OCI-LY3 (cell line): ENCODE results near the gene CTNNBL1.

ENCODE experiments used
- H2AFZ ChIP-seq: fragments of 200-600, 300-600 bp; shearing (Covaris generic); 2 replicates; pipeline ENCODE4 v1.6.0; 2014; ENCODE audit warnings: antibody characterized with exemption, low read depth, low read length
- H3K27ac ChIP-seq: fragments of 200-600, 300-600 bp; sonication (generic); 2 replicates; pipeline ENCODE4 v1.5.1; 2014; ENCODE audit warnings: mild to moderate bottlenecking, low read length, moderate library complexity, mixed read lengths
- H3K27me3 ChIP-seq: fragments of 200-600, 300-600 bp; sonication (generic); 2 replicates; pipeline ENCODE4 v1.6.1; 2014; ENCODE audit warnings: low read depth, low read length, mixed read lengths
- H3K36me3 ChIP-seq: fragments of 200-600, 300-600 bp; sonication (generic); replicated peaks from 2 replicates; pipeline ENCODE3; 2014; ENCODE audit warnings: low read depth, low read length, mixed read lengths
- H3K4me1 ChIP-seq: fragments of 300-600, 200-600 bp; sonication (generic); 2 replicates; pipeline ENCODE4 v1.6.1; 2014; ENCODE audit warnings: low read length, mixed read lengths
- H3K4me2 ChIP-seq: fragments of 200-600, 300-600 bp; sonication (generic); 2 replicates; pipeline ENCODE4 v1.6.1; 2014; ENCODE audit warnings: low read length, mixed read lengths
- H3K4me3 ChIP-seq: fragments of 300-600, 200-600 bp; sonication (generic); 2 replicates; pipeline ENCODE4 v1.5.1; 2014; ENCODE audit warnings: antibody characterized with exemption, mild to moderate bottlenecking, low read length, moderate library complexity
- H3K79me2 ChIP-seq: fragments of 300-600, 200-600 bp; shearing (Covaris generic); 2 replicates; pipeline ENCODE4 v1.6.1; 2014; ENCODE audit warnings: mild to moderate bottlenecking, low read length, mixed read lengths
- H3K9ac ChIP-seq: fragments of 300-600, 200-600 bp; shearing (Covaris generic); 2 replicates; pipeline ENCODE4 v1.6.0; 2014; ENCODE audit warnings: mild to moderate bottlenecking, low read length, moderate library complexity
- H3K9me3 ChIP-seq: fragments of 200-600, 300-600 bp; shearing (Covaris generic); 2 replicates; pipeline ENCODE4 v1.6.1; 2014; ENCODE audit warnings: low read length, mixed read lengths; ENCODE audit not compliant: insufficient read depth
- H4K20me1 ChIP-seq: fragments of 200-600, 300-600 bp; sonication (generic); 2 replicates; pipeline ENCODE4 v1.6.1; 2016; ENCODE audit warnings: low read length, mixed read lengths; ENCODE audit not compliant: insufficient read depth
- CTCF ChIP-seq: fragments of 200-600, 300-600 bp; sonication (generic); IDR thresholded peaks from 2 replicates; pipeline ENCODE4 v1.5.1; 2014; ENCODE audit warnings: antibody characterized with exemption, low read length, low read depth
- EZH2phosphoT487 ChIP-seq: fragments of 200-600 bp; shearing (Covaris generic); IDR thresholded peaks from 2 replicates; pipeline ENCODE4 v1.6.1; 2018; ENCODE audit warnings: antibody characterized with exemption, mixed run types, low read depth

The CTNNBL1 gene

DNA sequence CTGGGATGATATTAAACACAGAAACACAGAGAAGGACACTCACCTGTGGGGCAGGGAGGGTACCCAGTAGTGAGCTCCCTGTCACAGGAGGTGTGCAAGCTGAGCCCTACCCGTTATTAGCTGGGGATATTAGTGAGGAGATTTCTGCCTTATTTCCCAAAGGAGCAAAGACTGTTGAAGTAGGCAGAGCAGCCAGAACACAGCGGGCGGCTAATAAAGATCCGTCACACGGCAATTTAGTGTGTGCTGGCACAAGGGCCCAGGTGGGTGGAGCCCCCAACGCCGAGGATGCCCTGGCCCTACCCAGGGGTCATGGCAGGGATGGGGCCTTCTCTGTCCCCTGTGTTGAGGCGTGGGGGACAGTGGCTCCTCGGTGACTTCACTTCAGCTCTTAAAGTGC, 217.4 kb downstream of the CTNNBL1 start:
- Histone ChIP-seq H3K36me3 (no peaks in the 10 kb centered on the region), H3K4me1 (peaks cover 39% of the 10 kb centered on the region), H3K9ac (no peak overlapping the region), H3K79me2 (no peaks in the 10 kb centered on the region), H4K20me1 (no peaks in the 10 kb centered on the region), H2AFZ (peak overlapping the region; percentile 52; the same call in 1 of the 2 replicates), H3K9me3 (no peaks in the 10 kb centered on the region), H3K4me2 (peak overlapping the region; percentile 74; the same call in 1 of the 2 replicates), H3K27ac (no peak overlapping the region), H3K4me3 (no peak overlapping the region), H3K27me3 (no peaks in the 10 kb centered on the region)
- TF ChIP-seq EZH2phosphoT487 (no peak), CTCF (no peak)

- no peaks in the 10 kb centered on the region for H3K9me3 ChIP-seq
- no peak for TF ChIP-seq EZH2phosphoT487
- TF ChIP-seq CTCF: peak; percentile 30
- 0 out of 2 replicates have a peak overlapping the region, but pooled peaks have one; percentile 1 for H3K27ac ChIP-seq
Observed at GRCh38 chr20:37911838-37912281, 218.0 kb downstream of the CTNNBL1 start.

GRCh38 chr20:37912874-37913273, 219.0 kb downstream of the CTNNBL1 start:
- Histone ChIP-seq H3K4me3 (peak overlapping the region; percentile 57; the same call in 1 of the 2 replicates), H3K27ac (no peak overlapping the region), H3K27me3 (no peaks in the 10 kb centered on the region), H3K9ac (peak overlapping the region; percentile 44; the same call in 1 of the 2 replicates), H3K4me2 (peak overlapping the region; percentile 74), H3K4me1 (peaks cover 39% of the 10 kb centered on the region), H4K20me1 (no peaks in the 10 kb centered on the region), H2AFZ (no peak overlapping the region), H3K79me2 (no peaks in the 10 kb centered on the region), H3K9me3 (no peaks in the 10 kb centered on the region), H3K36me3 (no peaks in the 10 kb centered on the region)
- TF ChIP-seq EZH2phosphoT487: no peak
- no peak for TF ChIP-seq CTCF

More at GRCh38 chr20:37911838-37912281, 218.0 kb downstream of the CTNNBL1 start:
- Histone ChIP-seq H4K20me1 (no peaks in the 10 kb centered on the region), H3K27me3 (no peaks in the 10 kb centered on the region), H3K4me2 (peak overlapping the region; percentile 74), H3K9ac (peak overlapping the region; percentile 44), H3K36me3 (no peaks in the 10 kb centered on the region), H3K4me3 (peak overlapping the region; percentile 57), H3K4me1 (peaks cover 39% of the 10 kb centered on the region), H3K79me2 (no peaks in the 10 kb centered on the region), H2AFZ (peak overlapping the region; percentile 52)

DNA sequence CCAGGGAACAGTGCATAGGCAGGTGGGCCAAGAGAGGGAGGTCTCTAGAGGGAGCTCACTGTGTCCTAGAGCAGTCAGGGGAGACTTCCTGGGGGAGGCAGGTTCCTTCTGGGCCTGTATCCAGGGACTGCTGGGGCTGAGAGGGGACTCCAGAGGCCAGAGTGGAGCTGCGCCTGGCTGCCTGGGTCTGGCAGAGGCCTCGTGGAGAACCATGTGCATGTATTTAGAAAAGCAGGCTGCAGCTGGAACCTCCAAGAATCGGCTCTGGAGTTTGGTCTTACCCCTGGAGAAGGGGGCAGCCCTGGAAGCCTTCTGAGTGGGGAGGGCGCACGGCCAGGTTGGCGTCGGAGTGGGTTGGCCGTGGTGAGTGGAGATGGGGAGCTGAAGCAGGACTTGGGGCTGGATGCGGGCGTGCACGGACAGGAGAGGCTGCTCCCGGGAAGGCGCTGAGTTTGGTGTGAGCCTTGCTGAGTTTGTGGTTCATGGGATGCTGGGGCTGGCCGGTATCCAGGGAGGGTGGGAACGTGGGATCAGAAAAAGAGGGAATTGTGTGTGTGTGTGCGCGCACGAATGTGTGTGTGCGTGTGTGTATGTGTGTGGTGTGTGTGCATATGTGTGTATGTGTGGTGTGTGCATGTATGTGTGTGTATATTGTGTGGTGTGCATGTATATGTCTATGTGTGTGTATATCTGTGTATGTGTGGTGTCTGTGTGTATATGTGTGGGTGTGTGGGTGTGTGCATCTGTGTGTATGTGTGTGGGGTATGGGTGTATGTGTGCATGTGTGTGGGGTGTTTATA, 219.9 kb downstream of the CTNNBL1 start:
- Histone ChIP-seq H2AFZ (no peak overlapping the region), H3K4me1 (peaks cover 40% of the 10 kb centered on the region), H3K27ac (no peak overlapping the region), H3K79me2 (no peaks in the 10 kb centered on the region), H4K20me1 (no peaks in the 10 kb centered on the region), H3K36me3 (no peaks in the 10 kb centered on the region), H3K4me2 (no peak overlapping the region), H3K4me3 (no peak overlapping the region), H3K9ac (no peak overlapping the region), H3K9me3 (no peaks in the 10 kb centered on the region), H3K27me3 (no peaks in the 10 kb centered on the region)
- TF ChIP-seq CTCF (no peak), EZH2phosphoT487 (no peak)
